ENCODE results near the gene GNS. TPM values are rescaled to one million over a fixed set of nuclear protein-coding genes. Genes with fewer than 3 reads are reported as not detected.

The GNS gene
- total and polyA plus RNA-seq, 9 donors, result 63.9 to 278 (median 101) TPM

GRCh38 chr12:64681200-64682052 is 77.8 kb downstream of the GNS start:
- Histone ChIP-seq H3K4me3 (no peak overlapping the region), H3K27me3 (no peaks in the 10 kb centered on the region), H3K36me3 (no peaks in the 10 kb centered on the region), H3K9me3 (no peaks in the 10 kb centered on the region), H3K27ac (peak overlapping the region; percentile 18 to 76), H3K4me1 (ENCODE audit: insufficient read depth) (peaks cover 10% of the 10 kb centered on the region)
- peak in 4 of 5 donors; percentile 53 to 61 (median 56) for DNase-seq
- TF ChIP-seq, protein P1, sequence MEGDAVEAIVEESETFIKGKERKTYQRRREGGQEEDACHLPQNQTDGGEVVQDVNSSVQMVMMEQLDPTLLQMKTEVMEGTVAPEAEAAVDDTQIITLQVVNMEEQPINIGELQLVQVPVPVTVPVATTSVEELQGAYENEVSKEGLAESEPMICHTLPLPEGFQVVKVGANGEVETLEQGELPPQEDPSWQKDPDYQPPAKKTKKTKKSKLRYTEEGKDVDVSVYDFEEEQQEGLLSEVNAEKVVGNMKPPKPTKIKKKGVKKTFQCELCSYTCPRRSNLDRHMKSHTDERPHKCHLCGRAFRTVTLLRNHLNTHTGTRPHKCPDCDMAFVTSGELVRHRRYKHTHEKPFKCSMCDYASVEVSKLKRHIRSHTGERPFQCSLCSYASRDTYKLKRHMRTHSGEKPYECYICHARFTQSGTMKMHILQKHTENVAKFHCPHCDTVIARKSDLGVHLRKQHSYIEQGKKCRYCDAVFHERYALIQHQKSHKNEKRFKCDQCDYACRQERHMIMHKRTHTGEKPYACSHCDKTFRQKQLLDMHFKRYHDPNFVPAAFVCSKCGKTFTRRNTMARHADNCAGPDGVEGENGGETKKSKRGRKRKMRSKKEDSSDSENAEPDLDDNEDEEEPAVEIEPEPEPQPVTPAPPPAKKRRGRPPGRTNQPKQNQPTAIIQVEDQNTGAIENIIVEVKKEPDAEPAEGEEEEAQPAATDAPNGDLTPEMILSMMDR (IDR thresholded peaks at IDR 0.05), result no peak
- TF ChIP-seq POLR2A (IDR thresholded peaks at IDR 0.05) (no peak), EP300 (IDR thresholded peaks at IDR 0.05) (no peak)
- intact Hi-C loops (cut with DNase I), result loop anchor here in 2 of 4 donors (1.0 to 10.0 kb wide), 3 partner anchors 59 to 69 kb away; partner anchors contain the start of gene RASSF3 (in 2 of the 2)
- 11 to 30% (median 15%) methylated on average over 5 of the region's 5 CpGs for WGBS, 3 donors

DNA sequence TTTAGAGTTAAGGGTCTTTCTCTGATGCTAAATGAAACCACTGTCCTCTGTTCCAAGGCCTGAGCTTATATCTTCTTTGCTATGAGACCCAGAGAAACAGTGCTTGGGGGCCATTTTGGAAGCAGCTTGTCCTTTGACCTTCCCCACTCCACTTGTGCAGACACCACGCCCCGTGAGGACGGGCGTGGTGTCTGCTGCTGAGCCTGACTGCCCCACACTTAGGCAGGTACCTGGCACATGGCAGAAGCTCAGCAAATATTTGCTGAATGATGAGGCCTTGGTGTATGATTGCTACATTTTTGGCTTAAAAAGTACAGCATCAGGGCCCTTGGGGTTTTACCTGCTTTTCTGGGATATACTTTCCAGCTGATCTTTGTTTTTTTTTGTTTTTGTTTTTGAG is 79.0 kb downstream of the GNS start:
- no peak for DNase-seq
- 80 to 90% (median 85%) methylated on average over 4 of the region's 4 CpGs for WGBS, 3 donors
- TF ChIP-seq, protein P1 (IDR thresholded peaks at IDR 0.05), result no peak
- TF ChIP-seq POLR2A (IDR thresholded peaks at IDR 0.05), result no peak
- Histone ChIP-seq H3K4me1 (ENCODE audit: insufficient read depth) (peaks cover 14% of the 10 kb centered on the region), H3K27ac (peak overlapping the region; percentile 36 to 76), H3K27me3 (no peaks in the 10 kb centered on the region), H3K36me3 (no peaks in the 10 kb centered on the region), H3K4me3 (no peak overlapping the region), H3K9me3 (no peaks in the 10 kb centered on the region)
- intact Hi-C loops (cut with DNase I), result loop anchor here in 2 of 4 donors (5.0 to 10.0 kb wide), 2 partner anchors 65 to 68 kb away; partner anchors contain the start of gene RASSF3 (in 2 of the 2)

DNA sequence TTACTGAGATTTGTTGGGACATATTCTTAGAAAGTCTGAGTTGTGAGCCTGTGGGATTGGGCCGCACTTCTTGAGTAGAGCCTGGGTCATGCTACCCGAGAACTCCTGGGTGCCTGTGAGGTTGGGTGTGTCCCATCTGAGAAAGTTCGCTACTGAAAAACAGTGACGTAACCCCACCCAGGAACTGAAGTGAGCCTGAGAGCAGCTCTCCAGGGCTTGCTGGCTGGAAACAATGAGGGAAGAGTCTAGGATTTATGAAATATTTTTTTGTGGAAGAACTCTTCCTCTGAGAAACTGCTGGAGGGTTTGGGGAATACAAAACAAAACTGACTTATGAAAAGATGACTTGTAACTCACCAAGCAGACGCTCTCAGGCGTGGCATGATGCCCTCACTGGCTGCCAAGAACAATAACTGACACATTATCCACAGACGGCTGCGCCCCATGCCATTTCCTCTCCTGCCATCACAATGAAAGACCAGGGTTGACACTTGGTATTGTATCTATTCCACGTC is 79.7 kb downstream of the GNS start:
- H3K27ac ChIP-seq, result peak overlapping the region; percentile 36 to 76
- peaks cover 15% of the 10 kb centered on the region for H3K4me1 ChIP-seq (ENCODE audit: insufficient read depth)
- peak; percentile 41 to 70 (median 59) for DNase-seq
- intact Hi-C loops (cut with DNase I), result loop anchor here in 3 of 4 donors (5.0 to 10.0 kb wide), 2 partner anchors 65 to 67 kb away; partner anchors contain the start of gene RASSF3 (in 3 of the 3)
- H3K27me3 ChIP-seq, result no peaks in the 10 kb centered on the region
- H3K36me3 ChIP-seq, result no peaks in the 10 kb centered on the region
- TF ChIP-seq POLR2A (IDR thresholded peaks at IDR 0.05) (no peak), EP300 (IDR thresholded peaks at IDR 0.05) (no peak)
- TF ChIP-seq, protein P1 (IDR thresholded peaks at IDR 0.05), result no peak
- H3K4me3 ChIP-seq, result peak overlapping the region; percentile 2
- no peaks in the 10 kb centered on the region for H3K9me3 ChIP-seq
- WGBS, 3 donors, result 42 to 58% (median 51%) methylated on average over 9 of the region's 9 CpGs

DNA sequence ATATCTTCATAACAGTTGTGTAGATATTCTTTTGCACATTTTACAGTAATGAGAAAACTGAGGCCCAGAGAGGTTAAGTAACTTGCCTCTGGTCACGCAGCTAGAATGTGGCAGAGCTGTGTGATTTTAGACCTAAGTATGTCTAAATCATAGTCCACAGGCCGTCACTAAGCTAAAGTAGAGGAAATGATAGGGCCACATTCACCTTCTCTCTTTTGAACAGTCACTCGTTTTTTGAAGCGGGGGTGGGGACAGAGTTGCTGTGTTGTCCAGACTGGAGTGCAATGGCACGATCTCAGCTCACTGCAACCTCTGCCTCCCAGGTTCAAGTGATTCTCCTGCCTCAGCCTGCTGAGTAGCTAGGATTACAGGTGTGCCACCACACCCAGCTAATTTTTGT is 80.4 kb downstream of the GNS start:
- 87 to 90% (median 87%) methylated on average over 5 of the region's 5 CpGs for WGBS, 3 donors
- intact Hi-C loops (cut with DNase I), result loop anchor here in 1 of 4 donors (10.0 kb wide), 1 partner anchor 64 kb away; the partner anchor contains the start of gene RASSF3
- H3K9me3 ChIP-seq, result no peaks in the 10 kb centered on the region
- H3K36me3 ChIP-seq, result no peaks in the 10 kb centered on the region
- H3K4me1 ChIP-seq (ENCODE audit: insufficient read depth), result peaks cover 16% of the 10 kb centered on the region
- H3K4me3 ChIP-seq, result no peak overlapping the region
- TF ChIP-seq POLR2A (IDR thresholded peaks at IDR 0.05) (no peak), EP300 (IDR thresholded peaks at IDR 0.05) (no peak)
- TF ChIP-seq, protein P1 (IDR thresholded peaks at IDR 0.05), result no peak
- H3K27me3 ChIP-seq, result no peaks in the 10 kb centered on the region
- DNase-seq, result no peak
- H3K27ac ChIP-seq, result peak overlapping the region; percentile 16 to 76

All from ovary (tissue), 9 donors.